Neural progenitor cell (in vitro differentiated cells): Measurements from ENCODE around the gene FAU. TPM values are rescaled to one million over a fixed set of nuclear protein-coding genes. Genes with fewer than 3 reads are reported as not detected.

Experiments
- DNase-seq: peaks from one replicate; pipeline ENCODE4 v3.0.0-alpha.2; 2016; ENCODE audit warnings: low spot score
- H2AFZ ChIP-seq: fragments of 200-600 bp; sonication (generic); replicated peaks from 2 replicates; pipeline ENCODE4 v1.6.1; 2016; ENCODE audit warnings: antibody characterized with exemption
- H3F3A ChIP-seq: fragments of 200-600 bp; sonication (generic); 2 replicates; pipeline ENCODE4 v1.6.1; 2016; ENCODE audit warnings: antibody characterized with exemption, low read depth
- H3K27ac ChIP-seq: fragments of 200-600 bp; sonication (generic); 2 replicates; pipeline ENCODE4 v1.5.1; 2016; ENCODE audit warnings: mild to moderate bottlenecking
- H3K27me3 ChIP-seq: fragments of 200-600 bp; sonication (generic); 2 replicates; pipeline ENCODE4 v1.6.1; 2016; ENCODE audit warnings: mild to moderate bottlenecking, moderate library complexity
- H3K36me3 ChIP-seq: fragments of 200-600 bp; sonication (generic); 2 replicates; pipeline ENCODE4 v1.5.1; 2016
- H3K4me1 ChIP-seq: fragments of 200-600 bp; sonication (generic); 2 replicates; pipeline ENCODE4 v1.6.1; 2016; ENCODE audit warnings: mixed run types
- H3K4me2 ChIP-seq: fragments of 200-600 bp; sonication (generic); 2 replicates; pipeline ENCODE4 v1.6.1; 2016
- H3K4me3 ChIP-seq: fragments of 200-600 bp; sonication (generic); 2 replicates; pipeline ENCODE4 v1.5.1; 2016
- H3K79me2 ChIP-seq: fragments of 200-600 bp; sonication (generic); 2 replicates; pipeline ENCODE4 v1.6.1; 2016; ENCODE audit warnings: low read depth
- H3K9ac ChIP-seq: fragments of 200-600 bp; sonication (generic); 2 replicates; pipeline ENCODE4 v1.6.1; 2016
- H3K9me3 ChIP-seq: fragments of 200-600 bp; sonication (generic); 2 replicates; pipeline ENCODE4 v1.5.1; 2016; ENCODE audit warnings: low read depth
- H4K20me1 ChIP-seq: fragments of 200-600 bp; sonication (generic); 2 replicates; pipeline ENCODE4 v1.6.1; 2016; ENCODE audit warnings: low read depth
- H3K27ac Mint-ChIP-seq: 3 replicates; pipeline ENCODE4 v1.8.0; 2021; ENCODE audit warnings: mixed read lengths
- H3K27me3 Mint-ChIP-seq: 2 replicates; pipeline ENCODE4 v1.8.0; 2022; ENCODE audit warnings: low read depth, mild to moderate bottlenecking, inconsistent platforms, moderate library complexity, mixed read lengths; ENCODE audit not compliant: insufficient read depth
- H3K36me3 Mint-ChIP-seq: 3 replicates; pipeline ENCODE4 v1.8.0; 2021; ENCODE audit warnings: mixed read lengths
- H3K4me1 Mint-ChIP-seq: 3 replicates; pipeline ENCODE4 v1.8.0; 2021; ENCODE audit warnings: mixed read lengths
- H3K4me3 Mint-ChIP-seq: 3 replicates; pipeline ENCODE4 v1.8.0; 2021; ENCODE audit warnings: mild to moderate bottlenecking, moderate library complexity, mixed read lengths
- H3K9me3 Mint-ChIP-seq: 3 replicates; pipeline ENCODE4 v1.8.0; 2020; ENCODE audit warnings: mixed read lengths
- CTCF ChIP-seq: fragments of 200-600 bp; sonication (generic); IDR thresholded peaks from 2 replicates; pipeline ENCODE4 v1.5.1; 2017; ENCODE audit warnings: antibody characterized with exemption, mild to moderate bottlenecking
- EZH2 ChIP-seq: fragments of 200-600 bp; sonication (generic); IDR thresholded peaks from 2 replicates; pipeline ENCODE4 v1.6.1; 2017; ENCODE audit warnings: antibody characterized with exemption, mild to moderate bottlenecking, moderate library complexity
- EZH2phosphoT487 ChIP-seq: fragments of 200-600 bp; sonication (generic); IDR thresholded peaks from 2 replicates; pipeline ENCODE4 v1.6.1; 2017; ENCODE audit warnings: antibody characterized with exemption
- total RNA-seq: library from RNA; depleted of rRNA; stranded (reverse); fragments of >200 nt; gene quantifications from 2 replicates; pipeline ENCODE4 v1.2.3, GENCODE V29; 2015; ENCODE audit warnings: low replicate concordance

The FAU gene
- total RNA-seq, 1 donor from 2014 or later = 288 TPM

GRCh38 chr11:65130631-65131416 lies 8.9 kb upstream of the FAU start:
- Histone ChIP-seq H3F3A (peaks cover 14% of the 10 kb centered on the region), H3K27ac (no peak overlapping the region), H3K27me3 (no peaks in the 10 kb centered on the region), H3K36me3 (no peaks in the 10 kb centered on the region), H3K9me3 (no peaks in the 10 kb centered on the region), H3K4me1 (peaks cover 8% of the 10 kb centered on the region), H3K4me3 (no peak overlapping the region), H3K4me2 (no peak overlapping the region), H3K9ac (no peak overlapping the region), H3K79me2 (peaks cover 21% of the 10 kb centered on the region), H2AFZ (no peak overlapping the region), H4K20me1 (peaks cover 11% of the 10 kb centered on the region)
- Mint-ChIP-seq H3K27ac (no peak overlapping the region), H3K27me3 (peaks cover 6% of the 10 kb centered on the region), H3K4me1 (peaks cover 18% of the 10 kb centered on the region), H3K36me3 (no peaks in the 10 kb centered on the region), H3K9me3 (no peaks in the 10 kb centered on the region), H3K4me3 (peak overlapping the region; percentile 42)
- TF ChIP-seq EZH2phosphoT487 (no peak), CTCF (no peak), EZH2 (no peak)
- DNase-seq = no peak

DNA sequence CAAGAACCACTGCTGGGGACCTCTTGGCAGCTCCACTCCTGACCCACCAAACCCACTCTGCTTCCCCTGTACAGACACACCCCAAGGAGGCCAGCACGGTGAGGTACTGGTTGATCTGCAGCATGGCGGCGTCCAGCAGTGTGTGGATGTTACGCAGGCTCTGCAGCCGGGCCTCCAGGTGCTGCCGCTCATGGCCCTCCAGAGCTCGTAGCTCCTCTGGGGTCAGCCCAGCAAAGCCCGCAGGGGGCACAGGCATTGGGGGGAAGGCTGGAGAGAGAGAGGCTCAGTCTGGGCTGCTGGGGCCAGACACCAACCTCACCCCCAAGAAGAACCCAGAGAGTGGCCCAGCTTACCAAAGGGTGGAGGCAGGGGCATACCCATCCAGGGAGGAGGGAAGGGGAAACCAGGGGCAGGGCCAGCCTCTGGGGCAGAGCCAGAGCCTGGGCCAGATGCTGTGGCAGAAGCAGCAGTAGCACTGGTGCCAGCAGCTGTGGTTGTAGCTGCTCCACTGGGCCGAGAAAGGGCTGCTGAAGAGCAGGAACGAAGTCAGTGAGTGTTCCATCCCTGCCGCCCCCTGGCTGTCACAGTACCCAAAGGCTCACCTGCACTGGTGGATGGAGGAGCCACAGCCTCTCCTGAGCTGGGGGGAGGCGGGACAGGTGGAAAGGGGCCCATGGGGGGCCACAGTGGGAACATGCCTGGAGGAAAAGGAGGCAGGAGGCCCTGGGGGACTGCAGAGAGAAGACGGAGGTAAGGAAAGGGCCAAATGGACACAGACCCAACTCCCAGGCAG lies 7.9 kb upstream of the FAU start:
- Mint-ChIP-seq H3K27me3 (peaks cover 8% of the 10 kb centered on the region), H3K4me1 (peaks cover 13% of the 10 kb centered on the region), H3K27ac (no peak overlapping the region), H3K36me3 (no peaks in the 10 kb centered on the region), H3K9me3 (no peaks in the 10 kb centered on the region), H3K4me3 (no peak overlapping the region)
- Histone ChIP-seq H3K4me1 (peaks cover 3% of the 10 kb centered on the region), H3K4me3 (no peak overlapping the region), H2AFZ (no peak overlapping the region), H3F3A (peaks cover 8% of the 10 kb centered on the region), H3K4me2 (no peak overlapping the region), H4K20me1 (peaks cover 11% of the 10 kb centered on the region), H3K36me3 (no peaks in the 10 kb centered on the region), H3K79me2 (peaks cover 23% of the 10 kb centered on the region), H3K9ac (no peak overlapping the region), H3K9me3 (no peaks in the 10 kb centered on the region), H3K27me3 (no peaks in the 10 kb centered on the region), H3K27ac (no peak overlapping the region)
- TF ChIP-seq EZH2phosphoT487 (no peak), CTCF (no peak), EZH2 (no peak)
- no peak for DNase-seq

DNA sequence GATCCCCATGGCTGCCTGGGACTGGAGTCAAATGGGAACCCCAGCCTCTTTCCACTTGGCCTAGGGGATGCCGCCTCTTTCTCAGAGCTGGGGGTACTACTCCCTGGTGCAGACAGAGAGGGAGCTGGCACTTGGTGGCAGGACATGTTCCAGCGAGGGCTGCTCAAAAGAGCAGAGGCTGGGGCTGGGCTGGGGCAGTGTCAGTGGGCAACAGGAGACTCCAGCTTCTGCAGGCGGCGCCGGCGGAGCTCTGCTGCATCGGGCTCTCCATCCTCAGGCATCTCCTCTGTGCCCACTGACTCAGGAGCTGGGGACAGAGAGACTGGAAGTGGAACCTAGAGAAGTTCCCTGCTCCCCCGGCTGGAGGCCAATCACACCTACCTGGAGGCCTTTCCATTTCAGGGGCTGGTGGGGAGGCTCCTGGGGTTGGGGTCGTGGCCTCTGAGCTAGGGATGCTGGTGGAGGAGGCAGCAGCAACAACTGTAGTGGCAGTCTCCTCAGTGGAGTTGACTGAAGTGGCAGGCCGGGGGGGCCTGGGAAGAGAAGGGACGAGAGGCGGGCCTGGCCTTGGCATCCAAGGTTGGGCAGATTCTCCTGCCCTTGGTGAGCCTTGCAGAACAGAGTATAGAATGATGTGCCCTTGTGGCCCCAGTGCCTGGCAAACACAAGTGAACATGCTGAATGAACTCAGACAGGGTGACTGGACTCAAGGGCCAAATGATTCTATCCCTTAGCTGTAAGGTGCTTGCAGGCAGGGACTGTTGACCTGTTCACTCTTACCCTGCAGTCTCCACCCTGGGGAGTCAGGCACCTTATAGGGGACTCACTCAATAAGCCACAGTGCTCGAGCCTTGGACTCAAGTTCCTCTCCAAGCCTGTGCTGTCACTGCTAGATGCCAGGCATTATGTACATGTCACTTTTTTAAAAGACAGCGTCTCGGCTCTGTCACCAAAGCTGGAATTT lies 6.5 kb upstream of the FAU start:
- Mint-ChIP-seq H3K27me3 (peaks cover 6% of the 10 kb centered on the region), H3K4me1 (peaks cover 13% of the 10 kb centered on the region), H3K4me3 (no peak overlapping the region), H3K27ac (no peak overlapping the region), H3K9me3 (no peaks in the 10 kb centered on the region), H3K36me3 (no peaks in the 10 kb centered on the region)
- Histone ChIP-seq H3K36me3 (no peaks in the 10 kb centered on the region), H3K9ac (no peak overlapping the region), H3K4me3 (no peak overlapping the region), H3K79me2 (peaks cover 29% of the 10 kb centered on the region), H3K9me3 (no peaks in the 10 kb centered on the region), H3K27me3 (no peaks in the 10 kb centered on the region), H4K20me1 (peaks cover 6% of the 10 kb centered on the region), H3K27ac (no peak overlapping the region), H2AFZ (no peak overlapping the region), H3F3A (peaks cover 10% of the 10 kb centered on the region), H3K4me1 (peaks cover 3% of the 10 kb centered on the region), H3K4me2 (no peak overlapping the region)
- no peak for TF ChIP-seq EZH2phosphoT487
- no peak for DNase-seq
